Stomach (tissue), 9 donors: ENCODE measurements around the gene SYNC. TPM values are rescaled to one million over a fixed set of nuclear protein-coding genes. Genes with fewer than 3 reads are reported as not detected.
"Not testable (repeated sequence)": the region's sequence is repeated elsewhere in the genome, so short reads cannot be mapped to it uniquely, and the experiment has no call there.

ENCODE experiments used
- DNase-seq, 2 donors: peaks; one replicate each; pipeline versions ENCODE4 v3.0.0 to v3.0.0-alpha.2; 2013 to 2019
- H3K27ac ChIP-seq, 5 donors: fragments of 200-600 bp in 4 of 5; sonication (generic) in 4 of 5; one replicate each; pipeline ENCODE4 v1.5.1; 2013 to 2019; ENCODE audit warnings: mild to moderate bottlenecking in 1 of 5, moderate library complexity in 1 of 5
- H3K27me3 ChIP-seq, 3 donors: fragments of 200-600 bp; sonication (generic); one replicate each; pipeline ENCODE4 v1.5.1; 2017 to 2019; ENCODE audit warnings: mixed run types in 1 of 3
- H3K36me3 ChIP-seq, 4 donors: fragments of 200-600 bp; sonication (generic); 1 replicate in 3 of 4; 2 replicates in 1 of 4; pipeline ENCODE4 v1.5.1; 2016 to 2019
- H3K4me1 ChIP-seq, 4 donors: fragments of 200-600 bp; sonication (generic); one replicate each; pipeline ENCODE4 v1.5.1; 2016 to 2019
- H3K4me3 ChIP-seq, 4 donors: fragments of 200-600 bp; sonication (generic) in 3 of 4; one replicate each; pipeline ENCODE4 v1.5.1; 2016 to 2019; ENCODE audit warnings: mild to moderate bottlenecking in 1 of 4
- H3K9me3 ChIP-seq, 4 donors: fragments of 200-600 bp; sonication (generic); one replicate each; pipeline ENCODE4 v1.5.1; 2016 to 2019
- CTCF ChIP-seq, 7 experiments: fragments of 450-650 bp in 4 of 7; fragments of 200-600 bp in 3 of 7; sonication (generic) in 3 of 7; IDR thresholded peaks; one replicate each; pipeline ENCODE4 v1.5.1; 2016 to 2019; ENCODE audit warnings: antibody characterized with exemption in 7 of 7, control low read depth in 2 of 7, mild to moderate bottlenecking in 1 of 7
- EP300 ChIP-seq: sonication (generic); formaldehyde crosslinking; IDR thresholded peaks from one replicate; pipeline ENCODE4 v1.6.1; 2017; ENCODE audit warnings: antibody characterized with exemption
- POLR2A ChIP-seq, 4 donors: fragments of 450-650 bp; IDR thresholded peaks; one replicate each; pipeline ENCODE4 v1.6.1; 2016; ENCODE audit warnings: antibody characterized with exemption in 4 of 4, control low read depth in 2 of 4, mild to moderate bottlenecking in 1 of 4, moderate library complexity in 1 of 4
- POLR2AphosphoS5 ChIP-seq, 3 donors: sonication (generic); formaldehyde crosslinking; IDR thresholded peaks; one replicate each; pipeline ENCODE4 v1.6.1; 2016; ENCODE audit warnings: antibody characterized with exemption in 3 of 3
- WGBS, 5 donors: extraction: QIAGEN DNeasy Blood & Tissue Kit in 3 of 5; methylation state at CpG; one replicate each; pipeline versions ENCODE4 v1.1.5 to v1.1.7; 2013 to 2018; 5-methylcytosine and 5-hydroxymethylcytosine counted together
- intact Hi-C: fragments of 100-400 bp; cut with DNase I; formaldehyde crosslinking; loops from one replicate; pipeline ENCODE4 v1.15.1; 2023; ENCODE audit warnings: low total_unique reads
- polyA plus RNA-seq, 3 donors: library from polyadenylated mRNA; stranded (reverse); fragments of 200-250 nt; gene quantifications; one replicate each; pipeline ENCODE4 v1.2.3, GENCODE V29; 2013
- small RNA-seq, 4 donors: library from RNA; depleted of rRNA; stranded (forward); fragments of <200 nt; gene quantifications; one replicate each; pipeline ENCODE3, GENCODE V24; 2016
- total RNA-seq, 5 donors: library from RNA; depleted of rRNA; stranded (reverse); fragments of >200 nt; gene quantifications; one replicate each; pipeline versions ENCODE4 v1.1.0 to v1.2.3, GENCODE V29; 2014 to 2016
- donor health status: healthy with polysubstance abuse.
- donor health status: Bipolar disorder and iron deficiency.
- donor health status: healthy.

Gene SYNC
- total and polyA plus RNA-seq, 8 donors = 5.5 to 38.5 (median 14.0) TPM

GRCh38 chr1:32636914-32637645 is 65.5 kb downstream of the SYNC start:
- Histone ChIP-seq H3K27me3 (no peaks in the 10 kb centered on the region), H3K4me3 (no peak overlapping the region), H3K27ac (no peak overlapping the region), H3K4me1 (peaks cover 0 to 5% (median 0%) of the 10 kb centered on the region in 4 donors), H3K9me3 (no peaks in the 10 kb centered on the region), H3K36me3 (peaks cover 15 to 43% (median 40%) of the 10 kb centered on the region in 4 donors)
- intact Hi-C loops = no loop called here
- 71 to 86% (median 77%) methylated on average over 16 of the region's 16 CpGs for WGBS, 5 donors
- no peak for TF ChIP-seq POLR2A (IDR thresholded peaks at IDR 0.05)
- TF ChIP-seq CTCF (IDR thresholded peaks at IDR 0.05) = no peak
- no peak for TF ChIP-seq EP300
- no peak for TF ChIP-seq POLR2AphosphoS5 (IDR thresholded peaks at IDR 0.05)
- DNase-seq = no peak

- no peaks in the 10 kb centered on the region for H3K27me3 ChIP-seq
- intact Hi-C loops = no loop called here
- H3K9me3 ChIP-seq = no peaks in the 10 kb centered on the region
- H3K4me1 ChIP-seq = peaks cover 0 to 5% (median 0%) of the 10 kb centered on the region in 4 donors
- TF ChIP-seq POLR2A (IDR thresholded peaks at IDR 0.05) = no peak
- no peak for TF ChIP-seq EP300
- peaks cover 15 to 56% (median 51%) of the 10 kb centered on the region in 4 donors for H3K36me3 ChIP-seq
- DNase-seq = no peak
- no peak overlapping the region for H3K4me3 ChIP-seq
- WGBS, 5 donors = 90 to 96% (median 95%) methylated on average over 8 of the region's 8 CpGs
- no peak overlapping the region for H3K27ac ChIP-seq
Observed at GRCh38 chr1:32635508-32636277, 66.9 kb downstream of the SYNC start.

- intact Hi-C loops = no loop called here
- Histone ChIP-seq H3K27me3 (no peaks in the 10 kb centered on the region), H3K9me3 (no peaks in the 10 kb centered on the region), H3K27ac (no peak overlapping the region), H3K4me1 (peaks cover 0 to 5% (median 0%) of the 10 kb centered on the region in 4 donors), H3K36me3 (peaks cover 36 to 73% (median 62%) of the 10 kb centered on the region in 4 donors), H3K4me3 (no peak overlapping the region)
- TF ChIP-seq POLR2A (IDR thresholded peaks at IDR 0.05) (no peak), EP300 (no peak), CTCF (IDR thresholded peaks at IDR 0.05) (no peak), POLR2AphosphoS5 (IDR thresholded peaks at IDR 0.05) (no peak)
- DNase-seq = no peak
- WGBS, 5 donors = 79 to 87% (median 84%) methylated on average over 2 of the region's 2 CpGs
Observed at GRCh38 chr1:32632829-32633228, 69.7 kb downstream of the SYNC start.

- H3K27ac ChIP-seq, H3K9me3 ChIP-seq, H3K4me3 ChIP-seq, intact Hi-C loops, H3K4me1 ChIP-seq, DNase-seq, H3K27me3 ChIP-seq: not testable (repeated sequence)
- WGBS, 5 donors = 96 to 99% (median 99%) methylated on average over 4 of the region's 4 CpGs
- H3K36me3 ChIP-seq = peaks cover 36 to 94% (median 82%) of the 10 kb centered on the region in 4 donors
Observed at GRCh38 chr1:32630173-32630572, 72.4 kb downstream of the SYNC start.

Small RNAs within 50 kb of the gene (small RNA-seq; reads per million reads assigned to genes)
- 0 reads per million in 4 donors for gene RF00019

Other genes starting within 250 kb of the SYNC start
- gene ZBTB8B, start 237.7 kb downstream of the SYNC start, total RNA-seq = under 1 TPM in 2 of 5 donors, not detected in 3; under 0.01 to 0.37 TPM
- under 1 TPM in 1 of 3 donors, not detected in 2; 0.15 TPM for gene ZBTB8B, start 237.7 kb downstream of the SYNC start, polyA plus RNA-seq
- gene ZBTB8A, start 163.3 kb downstream of the SYNC start, total RNA-seq = 10 to 100 TPM in 1 of 5 donors, 1 to 10 TPM in 2, under 1 TPM in 2; 0.58 to 23.9 (median 6.5) TPM
- gene ZBTB8A, start 163.3 kb downstream of the SYNC start, polyA plus RNA-seq = 1 to 10 TPM; 1.6 to 4.1 (median 2.1) TPM
- 100 to 1,000 TPM in 1 of 5 donors, 10 to 100 TPM in 4; 10.4 to 151 (median 26.3) TPM for gene ZBTB8OS, start 52.2 kb downstream of the SYNC start, total RNA-seq
- gene ZBTB8OS, start 52.2 kb downstream of the SYNC start, polyA plus RNA-seq = 10 to 100 TPM; 55.0 to 88.6 (median 65.9) TPM
- 100 to 1,000 TPM in 3 of 5 donors, 10 to 100 TPM in 2; 43.2 to 226 (median 160) TPM for gene RBBP4, start 51.6 kb downstream of the SYNC start, total RNA-seq
- 10 to 100 TPM; 38.0 to 56.7 (median 41.4) TPM for gene RBBP4, start 51.6 kb downstream of the SYNC start, polyA plus RNA-seq
- 10 to 100 TPM; 26.9 to 99.1 (median 64.4) TPM for gene YARS1, start 114.6 kb upstream of the SYNC start, total RNA-seq
- gene YARS1, start 114.6 kb upstream of the SYNC start, polyA plus RNA-seq = 10 to 100 TPM; 44.5 to 53.0 (median 47.8) TPM
- 100 to 1,000 TPM in 1 of 5 donors, 10 to 100 TPM in 3, 1 to 10 TPM in 1; 2.9 to 253 (median 40.6) TPM for gene S100PBP, start 114.9 kb upstream of the SYNC start, total RNA-seq
- gene S100PBP, start 114.9 kb upstream of the SYNC start, polyA plus RNA-seq = 1 to 10 TPM; 5.7 to 9.3 (median 6.7) TPM
- 10 to 100 TPM in 2 of 5 donors, 1 to 10 TPM in 1, under 1 TPM in 1, not detected in 1; 0.89 to 21.0 (median 6.9) TPM for gene FNDC5, start 168.1 kb upstream of the SYNC start, total RNA-seq
- gene FNDC5, start 168.1 kb upstream of the SYNC start, polyA plus RNA-seq = 1 to 10 TPM; 2.0 to 9.9 (median 6.7) TPM
- 1 to 10 TPM in 1 of 5 donors, not detected in 4; 4.9 TPM for gene HPCA, start 183.7 kb upstream of the SYNC start, total RNA-seq
- under 1 TPM in 2 of 3 donors, not detected in 1; 0.30 to 0.75 TPM for gene HPCA, start 183.7 kb upstream of the SYNC start, polyA plus RNA-seq
- gene TMEM54, start 198.6 kb upstream of the SYNC start, total RNA-seq = 100 to 1,000 TPM in 3 of 5 donors, 10 to 100 TPM in 2; 34.9 to 408 (median 195) TPM
- 100 to 1,000 TPM; 104 to 249 (median 122) TPM for gene TMEM54, start 198.6 kb upstream of the SYNC start, polyA plus RNA-seq